Lower leg skin (tissue), 4 donors: ENCODE measurements around the gene FOXK1. TPM values are rescaled to one million over a fixed set of nuclear protein-coding genes. Genes with fewer than 3 reads are reported as not detected.

Experiments
- DNase-seq, 2 donors: peaks; one replicate each; pipeline ENCODE4 v3.0.0-alpha.2; 2019; ENCODE audit warnings: low spot score in 2 of 2
- H3K4me3 ChIP-seq: fragments of 200-600 bp; sonication (generic); 2 replicates; pipeline ENCODE4 v1.5.1; 2017; ENCODE audit warnings: mild to moderate bottlenecking, low read depth; ENCODE audit not compliant: poor library complexity, severe bottlenecking
- CTCF ChIP-seq, 3 donors: fragments of 450-650 bp; IDR thresholded peaks; one replicate each; pipeline ENCODE4 v1.5.1; 2016; ENCODE audit warnings: antibody characterized with exemption in 3 of 3, mild to moderate bottlenecking in 3 of 3, moderate library complexity in 2 of 3
- POLR2A ChIP-seq, 2 donors: fragments of 450-650 bp; IDR thresholded peaks; one replicate each; pipeline ENCODE4 v1.6.1; 2016 to 2017; ENCODE audit warnings: antibody characterized with exemption in 2 of 2, mild to moderate bottlenecking in 1 of 2, moderate library complexity in 1 of 2
- WGBS, 2 donors: methylation state at CpG; one replicate each; pipeline ENCODE4 v1.1.5; 2018; 5-methylcytosine and 5-hydroxymethylcytosine counted together
- intact Hi-C: fragments of 100-400 bp; cut with DNase I; formaldehyde crosslinking; loops from one replicate; pipeline ENCODE4 v1.15.0; 2023; ENCODE audit warnings: low total_unique reads
- total RNA-seq, 4 donors: library from RNA; depleted of rRNA; stranded (reverse); fragments of >200 nt; gene quantifications; one replicate each; pipeline ENCODE4 v1.1.0, GENCODE V29; 2016

FOXK1 gene
- total RNA-seq, 4 donors from 2014 or later = 22.0 to 41.3 (median 30.3) TPM

GRCh38 chr7:4763091-4763793 lies 81.1 kb downstream of the FOXK1 start:
- no peak overlapping the region for H3K4me3 ChIP-seq
- no peak for DNase-seq
- intact Hi-C loops = no loop called here
- WGBS, 2 donors = 87 to 91% methylated on average over 32 of the region's 32 CpGs
- TF ChIP-seq POLR2A (IDR thresholded peaks at IDR 0.05) = no peak
- no peak for TF ChIP-seq CTCF (IDR thresholded peaks at IDR 0.05)

DNA sequence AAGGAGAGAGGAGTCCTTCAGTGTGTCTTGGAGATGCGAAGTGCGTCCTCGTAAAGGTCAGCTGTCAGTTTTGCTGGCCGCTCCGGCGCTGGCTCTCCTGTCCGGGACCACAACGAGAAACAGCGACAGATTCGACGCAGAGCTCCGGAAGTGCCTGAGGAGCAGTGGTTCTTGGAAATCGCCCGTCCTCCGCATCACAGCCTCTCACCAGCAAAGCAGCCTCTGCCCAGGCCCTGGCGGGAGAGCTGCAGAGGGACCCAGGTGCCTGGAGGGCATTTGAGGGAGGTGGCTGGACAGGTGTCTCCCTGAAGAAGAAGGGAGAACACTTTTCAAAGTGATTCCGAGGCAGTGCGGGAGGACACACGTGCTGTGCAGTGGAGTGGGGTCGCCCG lies 81.7 kb downstream of the FOXK1 start:
- TF ChIP-seq CTCF (IDR thresholded peaks at IDR 0.05) (no peak), POLR2A (IDR thresholded peaks at IDR 0.05) (no peak)
- no peak overlapping the region for H3K4me3 ChIP-seq
- DNase-seq = no peak
- intact Hi-C loops = no loop called here
- WGBS, 2 donors = 96 to 97% methylated on average over 21 of the region's 21 CpGs

GRCh38 chr7:4764402-4765007 lies 82.4 kb downstream of the FOXK1 start:
- intact Hi-C loops = no loop called here
- TF ChIP-seq POLR2A (IDR thresholded peaks at IDR 0.05) (no peak), CTCF (IDR thresholded peaks at IDR 0.05) (no peak)
- 86% methylated on average over 35 of the region's 35 CpGs for WGBS, 2 donors
- no peak for DNase-seq
- no peak overlapping the region for H3K4me3 ChIP-seq

- H3K4me3 ChIP-seq = no peak overlapping the region
- intact Hi-C loops = no loop called here
- TF ChIP-seq CTCF (IDR thresholded peaks at IDR 0.05) (no peak), POLR2A (IDR thresholded peaks at IDR 0.05) (no peak)
- 85 to 89% methylated on average over 23 of the region's 23 CpGs for WGBS, 2 donors
- DNase-seq = no peak
Measured at GRCh38 chr7:4765776-4766490, 83.8 kb downstream of the FOXK1 start.

DNA sequence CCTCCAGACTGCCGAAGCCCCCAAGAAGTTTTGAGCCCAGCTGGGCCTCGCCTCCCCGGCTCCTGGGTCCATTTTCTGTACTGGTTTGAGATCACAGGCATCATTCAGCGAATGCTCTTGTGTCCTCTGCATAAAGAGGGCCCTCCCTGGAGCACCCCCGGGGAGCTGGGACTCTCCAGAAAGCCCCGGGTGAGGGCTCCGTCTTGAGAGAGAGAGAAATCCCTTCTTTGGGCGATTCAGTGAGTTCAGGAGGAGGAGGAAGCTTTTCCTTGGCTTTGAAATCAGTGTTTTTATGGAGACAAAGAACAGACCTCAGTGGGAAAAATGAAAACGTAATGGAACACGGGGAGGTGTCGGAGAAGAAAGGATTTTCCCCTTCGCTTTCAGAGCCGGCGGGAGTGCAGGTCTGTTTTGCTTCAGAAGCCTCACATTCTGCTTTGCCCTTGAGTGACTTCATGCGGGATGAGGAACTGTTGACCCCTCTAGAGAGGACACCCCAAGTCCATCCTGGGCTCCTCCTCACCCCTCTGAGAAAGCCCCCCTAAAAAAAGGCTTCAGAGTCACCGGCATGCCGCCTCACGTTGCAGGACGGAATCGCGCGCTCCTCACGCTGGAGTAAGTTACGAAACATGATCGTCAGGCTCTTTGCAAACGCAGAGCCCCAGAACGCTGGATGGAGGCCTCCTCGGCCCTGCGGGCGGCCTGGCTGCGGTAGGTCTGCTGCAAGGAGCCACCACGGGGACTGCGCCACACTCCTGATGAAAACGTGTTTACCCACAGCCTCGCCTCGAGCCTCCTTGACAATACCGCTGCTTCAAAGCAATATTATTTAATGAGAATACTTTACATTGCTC lies 84.8 kb downstream of the FOXK1 start:
- no peak for TF ChIP-seq POLR2A (IDR thresholded peaks at IDR 0.05)
- TF ChIP-seq CTCF (IDR thresholded peaks at IDR 0.05) = no peak
- DNase-seq = no peak
- H3K4me3 ChIP-seq = no peak overlapping the region
- 88 to 89% methylated on average over 37 of the region's 37 CpGs for WGBS, 2 donors
- intact Hi-C loops = no loop called here
